ENCODE results near the gene CTBP1.

The CTBP1 gene

GRCh38 chr4:1193206-1194009 is 55.5 kb downstream of the CTBP1 start:
- DNase-seq = no peak

- DNase-seq = no peak
These were observed 56.3 kb downstream of the CTBP1 start for GRCh38 chr4:1192493-1193205.

- DNase-seq = no peak
These were observed 56.8 kb downstream of the CTBP1 start for GRCh38 chr4:1192091-1192492.

GRCh38 chr4:1191621-1192020 is 57.3 kb downstream of the CTBP1 start:
- no peak for DNase-seq

GRCh38 chr4:1187182-1187581 is 61.7 kb downstream of the CTBP1 start:
- DNase-seq = no peak

GRCh38 chr4:1183985-1184773 is 64.8 kb downstream of the CTBP1 start:
- DNase-seq = no peak

GRCh38 chr4:1182313-1182712 is 66.6 kb downstream of the CTBP1 start:
- no peak for DNase-seq

- no peak for DNase-seq
These were observed 68.3 kb downstream of the CTBP1 start for GRCh38 chr4:1180663-1181062.

GRCh38 chr4:1179976-1180375 is 69.0 kb downstream of the CTBP1 start:
- DNase-seq = no peak

GRCh38 chr4:1179089-1179441 is 69.9 kb downstream of the CTBP1 start:
- DNase-seq = no peak

GRCh38 chr4:1178300-1179088 is 70.4 kb downstream of the CTBP1 start:
- no peak for DNase-seq

GRCh38 chr4:1177274-1178141 is 71.4 kb downstream of the CTBP1 start:
- no peak for DNase-seq

GRCh38 chr4:1176398-1177273 is 72.3 kb downstream of the CTBP1 start:
- no peak for DNase-seq

- DNase-seq = no peak
These were observed 73.2 kb downstream of the CTBP1 start for GRCh38 chr4:1175635-1176229.

GRCh38 chr4:1174941-1175634 is 73.8 kb downstream of the CTBP1 start:
- DNase-seq = no peak

- no peak for DNase-seq
These were observed 75.8 kb downstream of the CTBP1 start for GRCh38 chr4:1172971-1173757.

GRCh38 chr4:1172228-1172851 is 76.6 kb downstream of the CTBP1 start, which contains the start of gene SPON2:
Gene SPON2 (minus strand): TSS chr4:1172583.
- no peak for DNase-seq

Measured in NCI-H2107 (cell line).